D341Med (cell line): Measurements from ENCODE around the gene PTPRR.

ENCODE experiments used
- DNase-seq: peaks from one replicate; pipeline ENCODE4 v3.0.0; 2012; ENCODE audit warnings: low spot score

The PTPRR gene

GRCh38 chr12:70910666-70911065, 9.9 kb downstream of the PTPRR start:
- no peak for DNase-seq

- no peak for DNase-seq
These were observed 11.6 kb downstream of the PTPRR start for GRCh38 chr12:70908978-70909377.

- no peak for DNase-seq
These were observed 13.1 kb downstream of the PTPRR start for GRCh38 chr12:70907412-70907811.

- DNase-seq: no peak
These were observed 24.6 kb downstream of the PTPRR start for GRCh38 chr12:70895956-70896355.

GRCh38 chr12:70892593-70892992, 27.9 kb downstream of the PTPRR start:
- DNase-seq: no peak

- no peak for DNase-seq
These were observed 29.4 kb downstream of the PTPRR start for GRCh38 chr12:70890895-70891832.

GRCh38 chr12:70885956-70886355, 34.6 kb downstream of the PTPRR start:
- DNase-seq: no peak

GRCh38 chr12:70883855-70884254, 36.7 kb downstream of the PTPRR start:
- DNase-seq: no peak

GRCh38 chr12:70880744-70881143, 39.8 kb downstream of the PTPRR start:
- no peak for DNase-seq

- no peak for DNase-seq
These were observed 43.6 kb downstream of the PTPRR start for GRCh38 chr12:70876952-70877351.

GRCh38 chr12:70875628-70876027, 44.9 kb downstream of the PTPRR start:
- no peak for DNase-seq

GRCh38 chr12:70854881-70855568, 65.5 kb downstream of the PTPRR start:
- no peak for DNase-seq

GRCh38 chr12:70854138-70854537, 66.4 kb downstream of the PTPRR start:
- DNase-seq: no peak

GRCh38 chr12:70853326-70853725, 67.2 kb downstream of the PTPRR start:
- DNase-seq: no peak

GRCh38 chr12:70852416-70853150, 68.0 kb downstream of the PTPRR start:
- peak; percentile 47 for DNase-seq

GRCh38 chr12:70849265-70849960, 71.1 kb downstream of the PTPRR start:
- peak; percentile 25 for DNase-seq

- no peak for DNase-seq
These were observed 72.7 kb downstream of the PTPRR start for GRCh38 chr12:70847871-70848270.

- no peak for DNase-seq
These were observed 75.3 kb downstream of the PTPRR start for GRCh38 chr12:70845268-70845667.

GRCh38 chr12:70843363-70843762, 77.2 kb downstream of the PTPRR start:
- no peak for DNase-seq

- no peak for DNase-seq
These were observed 77.6 kb downstream of the PTPRR start for GRCh38 chr12:70842942-70843341.

- no peak for DNase-seq
These were observed 78.4 kb downstream of the PTPRR start for GRCh38 chr12:70842136-70842535.
